Epithelial cell of proximal tubule (primary cell): Measurements from ENCODE around the gene PARD6B. TPM values are rescaled to one million over a fixed set of nuclear protein-coding genes. Genes with fewer than 3 reads are reported as not detected.
"Not testable (repeated sequence)": the region's sequence is repeated elsewhere in the genome, so short reads cannot be mapped to it uniquely, and the experiment has no call there.

ENCODE experiments used
- DNase-seq: peaks from one replicate; pipeline ENCODE4 v3.0.0-alpha.2; 2011; ENCODE audit warnings: low read depth
- H3K4me3 ChIP-seq: 2 replicates; pipeline ENCODE4 v1.5.1; 2011; ENCODE audit warnings: low read depth, mild to moderate bottlenecking, low read length
- CTCF ChIP-seq: conservative IDR thresholded peaks from 2 replicates; pipeline ENCODE4 v1.5.1; 2012; ENCODE audit warnings: low read depth, mild to moderate bottlenecking, low read length
- total RNA-seq: library from RNA; depleted of rRNA; stranded (reverse); fragments of >200 nt; gene quantifications from 2 replicates; pipeline ENCODE4 v1.2.3, GENCODE V29; 2015

Gene PARD6B
- total RNA-seq, 1 donor from 2014 or later = 44.4 TPM

GRCh38 chr20:50762045-50762422, 30.7 kb downstream of the PARD6B start:
- no peak for TF ChIP-seq CTCF

DNA sequence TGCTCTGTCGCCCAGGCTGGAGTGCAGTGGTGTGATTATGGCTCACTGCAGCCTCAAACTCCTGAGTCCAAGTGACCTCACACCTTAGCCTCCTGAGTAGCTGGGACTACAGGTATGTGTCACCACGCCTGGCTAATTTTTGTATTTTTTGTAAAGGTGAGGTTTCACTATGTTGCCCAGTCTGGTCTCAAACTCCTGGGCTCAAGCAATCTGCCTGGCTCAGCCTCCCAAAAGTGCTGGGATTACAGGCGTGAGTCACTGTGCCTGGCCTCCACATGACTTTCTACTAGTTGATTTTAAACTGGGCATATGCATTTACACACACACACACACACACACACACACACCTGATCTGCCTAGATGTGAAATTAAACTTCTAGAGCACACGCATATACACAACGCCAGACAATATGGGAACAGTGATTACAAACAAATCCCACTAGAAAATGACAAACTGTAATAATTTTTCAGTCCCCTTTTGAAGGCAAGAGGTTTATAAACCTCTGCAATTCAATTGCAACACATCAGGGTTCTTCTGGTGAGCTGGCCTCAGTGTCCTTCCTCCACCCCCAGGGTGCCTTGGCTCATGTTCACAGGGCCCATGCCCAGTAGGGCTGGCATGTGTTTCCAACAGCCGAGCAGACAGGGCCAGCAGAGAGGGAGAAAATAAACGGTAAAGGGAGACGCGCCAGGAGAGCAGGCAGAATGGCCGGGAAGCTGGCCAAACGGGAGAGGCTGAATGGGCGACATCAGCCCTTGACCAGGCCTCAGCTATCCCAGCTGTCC, 31.2 kb downstream of the PARD6B start:
- no peak for DNase-seq
- no peak for TF ChIP-seq CTCF
- H3K4me3 ChIP-seq = peak overlapping the region; percentile 1

More at GRCh38 chr20:50762045-50762422, 30.7 kb downstream of the PARD6B start:
- peak overlapping the region; percentile 1 for H3K4me3 ChIP-seq
- DNase-seq = no peak

DNA sequence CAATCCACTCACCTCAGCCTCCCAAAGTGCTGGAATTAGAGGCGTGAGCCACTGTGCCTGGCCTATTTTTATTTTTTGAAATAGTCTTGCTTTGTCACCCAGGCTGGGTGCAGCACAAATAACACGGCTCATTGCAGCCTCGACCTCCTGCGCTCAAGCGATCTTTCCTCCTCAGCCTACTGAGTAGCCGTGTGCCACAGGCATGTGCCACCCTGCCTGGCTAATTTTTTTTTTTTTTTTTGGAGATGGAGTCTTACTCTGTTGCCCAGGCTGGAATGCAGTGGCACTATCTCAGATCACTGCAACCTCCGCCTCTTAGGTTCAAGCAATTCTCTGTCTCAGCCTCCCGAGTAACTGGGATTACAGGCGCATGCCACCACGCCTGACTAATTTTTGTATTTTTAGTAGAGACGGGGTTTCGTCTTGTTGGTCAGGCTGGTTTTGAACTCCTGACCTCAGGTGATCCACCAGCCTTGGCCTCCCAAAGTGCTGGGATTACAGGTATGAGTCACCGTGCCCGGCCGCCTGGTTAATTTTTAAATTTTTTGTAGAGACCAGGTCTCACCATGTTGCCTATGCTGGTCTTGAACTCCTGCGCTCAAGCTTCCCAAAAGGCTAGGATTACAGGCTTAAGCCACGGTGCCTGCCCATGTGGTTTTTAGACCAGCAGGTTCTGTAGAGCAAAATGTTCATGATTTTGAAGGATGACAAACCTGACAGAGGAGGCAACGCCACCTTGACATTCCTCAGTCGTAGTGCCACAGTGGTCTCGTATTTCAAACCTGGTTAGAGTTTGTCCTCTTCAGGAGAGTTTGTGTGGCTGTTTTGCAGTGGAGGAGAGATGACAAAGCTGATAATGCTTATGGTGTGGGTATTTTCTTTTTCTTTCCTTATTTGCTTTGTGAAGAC, 32.4 kb downstream of the PARD6B start:
- H3K4me3 ChIP-seq, DNase-seq: not testable (repeated sequence)

DNA sequence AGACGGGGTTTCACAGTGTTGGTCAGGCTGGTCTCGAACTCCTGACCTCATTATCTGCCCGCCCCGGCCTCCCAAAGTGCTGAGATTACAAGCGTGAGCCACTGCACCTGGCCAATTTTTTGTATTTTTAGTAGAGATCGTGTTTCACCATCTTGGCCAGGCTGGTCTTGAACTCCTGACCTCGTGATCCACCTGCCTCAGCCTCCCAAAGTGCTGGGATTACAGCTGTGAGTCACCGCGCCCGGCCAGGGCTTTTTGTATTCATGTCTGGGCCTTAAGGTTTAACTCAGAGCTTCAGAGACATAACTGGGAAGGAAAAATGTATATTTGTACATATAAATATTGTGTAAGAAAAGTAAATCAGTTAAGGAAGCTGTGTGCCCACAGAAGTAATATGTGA, 33.9 kb downstream of the PARD6B start:
- DNase-seq, H3K4me3 ChIP-seq: not testable (repeated sequence)

- DNase-seq = no peak
These were observed 34.3 kb downstream of the PARD6B start for GRCh38 chr20:50765674-50766073.

GRCh38 chr20:50766955-50767809, 35.8 kb downstream of the PARD6B start:
- not testable (repeated sequence) for DNase-seq, H3K4me3 ChIP-seq

More at GRCh38 chr20:50765674-50766073, 34.3 kb downstream of the PARD6B start:
- H3K4me3 ChIP-seq = no peak overlapping the region
- no peak for TF ChIP-seq CTCF

DNA sequence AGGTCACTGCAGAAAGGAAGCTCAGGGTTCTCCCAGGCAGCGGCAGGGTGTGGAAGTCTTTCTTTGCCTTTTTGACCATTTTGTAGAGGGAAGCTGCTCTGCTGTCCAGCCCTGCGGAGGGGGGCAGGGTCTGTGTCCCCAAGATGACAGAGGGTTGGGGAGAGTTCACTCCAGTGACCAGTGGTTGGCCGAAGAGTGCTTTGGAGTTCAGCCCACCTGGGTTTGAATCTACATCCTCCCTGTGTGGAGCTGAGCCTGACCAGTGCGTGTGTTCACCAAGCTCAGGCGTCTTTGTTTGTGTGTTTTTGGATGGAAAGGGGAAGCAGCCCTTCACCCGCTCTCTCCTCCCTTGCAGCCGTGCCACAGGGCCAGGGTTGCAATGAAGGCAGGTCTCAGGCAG, 37.6 kb downstream of the PARD6B start:
- DNase-seq, H3K4me3 ChIP-seq: not testable (repeated sequence)

DNA sequence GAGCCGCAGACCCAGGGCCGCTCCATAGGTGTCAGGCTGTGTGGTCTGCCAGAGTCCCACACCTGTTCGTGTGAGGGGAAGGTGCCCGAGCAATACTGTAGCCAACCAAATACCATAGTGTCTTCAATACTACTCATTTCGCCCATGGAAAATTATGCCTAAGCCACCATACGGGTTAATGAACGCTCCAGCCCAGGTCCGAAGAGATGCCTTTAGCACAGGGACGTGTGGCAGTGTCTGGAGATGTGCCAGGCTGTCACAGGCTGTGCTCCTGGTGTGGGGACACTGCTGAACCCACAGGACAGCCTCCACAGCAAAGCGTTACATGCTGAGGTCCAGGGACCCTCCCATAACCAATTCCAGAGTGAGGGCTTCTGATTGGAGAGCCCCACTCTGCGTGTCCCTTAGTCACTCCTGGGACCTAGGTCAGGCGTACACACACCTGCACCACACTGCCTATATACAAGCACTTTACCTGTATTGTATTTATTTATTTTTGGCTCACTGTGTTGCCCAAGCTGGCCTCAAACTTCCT, 38.2 kb downstream of the PARD6B start:
- not testable (repeated sequence) for DNase-seq, H3K4me3 ChIP-seq

GRCh38 chr20:50771419-50772080, 40.2 kb downstream of the PARD6B start:
- H3K4me3 ChIP-seq, DNase-seq: not testable (repeated sequence)
